GM12875 (cell line): ENCODE results near the gene ADAM30.

Experiments
- H3K4me3 ChIP-seq: one replicate; pipeline ENCODE4 v1.5.1; 2011; ENCODE audit warnings: low read depth, low read length, control low read depth
- CTCF ChIP-seq: IDR thresholded peaks from 2 replicates; pipeline ENCODE4 v1.5.1; 2011; ENCODE audit warnings: low read depth, mild to moderate bottlenecking, control low read depth, inconsistent platforms, low read length, moderate library complexity, borderline replicate concordance; ENCODE audit not compliant: insufficient read depth

ADAM30 gene

GRCh38 chr1:119874186-119874585 is 22.1 kb downstream of the ADAM30 start:
- no peak overlapping the region for H3K4me3 ChIP-seq
- no peak for TF ChIP-seq CTCF

- no peak overlapping the region for H3K4me3 ChIP-seq
- TF ChIP-seq CTCF: no peak
Observed at GRCh38 chr1:119873135-119874015, 22.9 kb downstream of the ADAM30 start.

- TF ChIP-seq CTCF: no peak
- H3K4me3 ChIP-seq: no peak overlapping the region
Observed at GRCh38 chr1:119871881-119872280, 24.4 kb downstream of the ADAM30 start.

GRCh38 chr1:119870917-119871596 is 25.3 kb downstream of the ADAM30 start:
- H3K4me3 ChIP-seq: no peak overlapping the region
- peak; percentile 96 for TF ChIP-seq CTCF

- no peak overlapping the region for H3K4me3 ChIP-seq
- TF ChIP-seq CTCF: no peak
Observed at GRCh38 chr1:119869995-119870394, 26.3 kb downstream of the ADAM30 start.

GRCh38 chr1:119868176-119868575 is 28.1 kb downstream of the ADAM30 start:
- no peak for TF ChIP-seq CTCF
- no peak overlapping the region for H3K4me3 ChIP-seq

GRCh38 chr1:119866451-119866850 is 29.9 kb downstream of the ADAM30 start:
- no peak overlapping the region for H3K4me3 ChIP-seq
- TF ChIP-seq CTCF: no peak
